GM21515 (cell line): Measurements from ENCODE around the gene MAP7.
"Not testable (repeated sequence)": the region's sequence is repeated elsewhere in the genome, so short reads cannot be mapped to it uniquely, and the experiment has no call there.

Experiments used
- ATAC-seq: cut with Tn5 transposase; IDR thresholded peaks from one replicate; pipeline ENCODE4 v1.9.1; 2021; ENCODE audit not compliant: unreplicated experiment

Gene MAP7

GRCh38 chr6:136312975-136313374 is 237.2 kb downstream of the MAP7 start:
- ATAC-seq: no peak

GRCh38 chr6:136309729-136310311 is 240.4 kb downstream of the MAP7 start:
- ATAC-seq: no peak

- no peak for ATAC-seq
Measured at GRCh38 chr6:136309171-136309570, 241.1 kb downstream of the MAP7 start.

DNA sequence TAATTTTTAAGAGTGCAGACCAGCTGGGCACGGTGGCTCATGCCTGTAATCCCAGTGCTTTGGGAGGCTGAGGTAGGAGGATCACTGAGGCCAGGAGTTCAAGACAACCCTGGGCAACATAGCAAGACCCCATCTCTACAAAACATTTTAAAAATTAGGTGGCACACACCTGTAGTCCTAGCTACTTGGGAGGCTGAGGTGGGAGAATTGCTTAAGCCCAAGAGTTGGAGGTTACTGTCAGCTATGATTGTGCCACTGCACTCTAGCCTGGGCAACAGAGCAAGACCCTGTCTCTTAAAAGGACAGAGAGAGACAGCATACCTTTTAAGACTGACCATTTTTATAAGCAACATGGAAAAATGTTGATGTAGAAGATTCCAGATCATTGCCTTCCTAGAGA is 241.8 kb downstream of the MAP7 start:
- not testable (repeated sequence) for ATAC-seq

- no peak for ATAC-seq
Measured at GRCh38 chr6:136307351-136307750, 242.9 kb downstream of the MAP7 start.

- ATAC-seq: no peak
Measured at GRCh38 chr6:136306466-136306865, 243.8 kb downstream of the MAP7 start.

GRCh38 chr6:136304410-136304809 is 245.8 kb downstream of the MAP7 start:
- ATAC-seq: no peak

DNA sequence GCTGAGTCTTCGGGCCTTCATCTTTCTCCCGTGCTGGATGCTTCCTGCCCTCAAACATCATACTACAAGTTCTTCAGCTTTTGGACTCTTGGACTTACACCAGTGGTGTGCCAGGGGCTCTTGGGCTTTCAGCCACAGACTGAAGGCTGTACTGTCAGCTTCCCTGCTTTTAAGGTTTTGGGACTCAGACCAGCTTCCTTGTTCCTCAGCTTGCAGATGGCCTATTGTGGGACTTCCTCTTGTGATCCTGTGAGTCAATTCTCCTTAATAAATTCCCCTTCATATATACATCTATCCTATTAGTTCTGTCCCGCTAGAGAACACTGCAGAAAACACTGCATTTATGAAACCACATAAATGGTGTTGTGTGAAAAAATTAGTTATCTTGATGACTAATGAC is 246.7 kb downstream of the MAP7 start:
- ATAC-seq: no peak

DNA sequence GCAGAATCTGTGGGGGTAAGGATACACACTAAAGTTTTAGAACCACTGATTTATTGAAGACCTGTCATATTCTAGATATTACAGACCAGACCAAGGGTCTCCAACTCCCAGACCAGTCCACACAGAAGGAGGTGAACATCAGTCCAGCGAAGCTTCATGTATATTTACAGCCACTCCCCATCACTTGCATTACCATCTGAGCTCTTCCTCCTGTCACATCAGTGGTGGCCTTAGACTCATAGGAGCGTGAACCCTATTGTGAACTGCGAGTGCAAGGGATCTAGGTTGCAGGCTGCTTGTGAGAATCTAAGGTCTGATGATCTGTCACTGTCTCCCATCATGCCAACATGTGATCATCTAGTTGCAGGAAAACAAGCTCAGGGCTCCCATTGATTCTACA is 255.6 kb downstream of the MAP7 start:
- no peak for ATAC-seq
